Nephron progenitor cell (in vitro differentiated cells): ENCODE results near the gene CCDC63.

ENCODE experiments used
- DNase-seq: peaks from one replicate; pipeline ENCODE4 v3.0.0; 2021
- H3K27ac Mint-ChIP-seq: 2 replicates; pipeline ENCODE4 v1.8.0; 2021; ENCODE audit warnings: mild to moderate bottlenecking, moderate library complexity, mixed read lengths
- H3K27me3 Mint-ChIP-seq: 2 replicates; pipeline ENCODE4 v1.8.0; 2021; ENCODE audit warnings: mild to moderate bottlenecking, low read depth, mixed read lengths; ENCODE audit not compliant: poor library complexity
- H3K36me3 Mint-ChIP-seq: 2 replicates; pipeline ENCODE4 v1.8.0; 2021; ENCODE audit warnings: low read depth, mixed read lengths
- H3K4me1 Mint-ChIP-seq: 2 replicates; pipeline ENCODE4 v1.8.0; 2021; ENCODE audit warnings: mixed read lengths
- H3K4me3 Mint-ChIP-seq: 2 replicates; pipeline ENCODE4 v1.8.0; 2021; ENCODE audit warnings: mild to moderate bottlenecking, moderate library complexity, mixed read lengths
- H3K9me3 Mint-ChIP-seq: 2 replicates; pipeline ENCODE4 v1.8.0; 2021; ENCODE audit warnings: mild to moderate bottlenecking, moderate library complexity, mixed read lengths
- CTCF ChIP-seq: fragments of 200-600 bp; sonication (generic); IDR thresholded peaks from 2 replicates; pipeline ENCODE4 v1.5.0; 2021; ENCODE audit warnings: antibody characterized with exemption

CCDC63 gene

GRCh38 chr12:110811972-110812371 is 34.8 kb upstream of the CCDC63 start:
- no peak overlapping the region for H3K4me3 Mint-ChIP-seq
- peaks cover 6% of the 10 kb centered on the region for H3K4me1 Mint-ChIP-seq
- no peaks in the 10 kb centered on the region for H3K9me3 Mint-ChIP-seq
- H3K36me3 Mint-ChIP-seq = no peaks in the 10 kb centered on the region
- H3K27ac Mint-ChIP-seq = no peak overlapping the region
- no peak for TF ChIP-seq CTCF
- peaks cover 82% of the 10 kb centered on the region for H3K27me3 Mint-ChIP-seq
- DNase-seq = no peak

GRCh38 chr12:110813285-110813684 is 33.5 kb upstream of the CCDC63 start:
- Mint-ChIP-seq H3K27me3 (peaks cover 88% of the 10 kb centered on the region), H3K27ac (no peak overlapping the region), H3K4me3 (no peak overlapping the region), H3K9me3 (no peaks in the 10 kb centered on the region), H3K36me3 (no peaks in the 10 kb centered on the region), H3K4me1 (peaks cover 6% of the 10 kb centered on the region)
- DNase-seq = no peak
- TF ChIP-seq CTCF = no peak

- no peak for TF ChIP-seq CTCF
- Mint-ChIP-seq H3K9me3 (no peaks in the 10 kb centered on the region), H3K36me3 (no peaks in the 10 kb centered on the region), H3K4me1 (peaks cover 6% of the 10 kb centered on the region), H3K27ac (no peak overlapping the region), H3K4me3 (no peak overlapping the region), H3K27me3 (peaks cover 92% of the 10 kb centered on the region)
- no peak for DNase-seq
These were observed 33.0 kb upstream of the CCDC63 start for GRCh38 chr12:110813756-110814155.

- no peak overlapping the region for H3K4me3 Mint-ChIP-seq
- peaks cover 85% of the 10 kb centered on the region for H3K27me3 Mint-ChIP-seq
- H3K36me3 Mint-ChIP-seq = no peaks in the 10 kb centered on the region
- no peak for DNase-seq
- peaks cover 6% of the 10 kb centered on the region for H3K4me1 Mint-ChIP-seq
- H3K27ac Mint-ChIP-seq = no peak overlapping the region
- no peak for TF ChIP-seq CTCF
- H3K9me3 Mint-ChIP-seq = no peaks in the 10 kb centered on the region
These were observed 30.5 kb upstream of the CCDC63 start for GRCh38 chr12:110816248-110816647.

- DNase-seq = no peak
- peaks cover 6% of the 10 kb centered on the region for H3K4me1 Mint-ChIP-seq
- no peak overlapping the region for H3K27ac Mint-ChIP-seq
- H3K36me3 Mint-ChIP-seq = no peaks in the 10 kb centered on the region
- H3K27me3 Mint-ChIP-seq = peaks cover 84% of the 10 kb centered on the region
- H3K4me3 Mint-ChIP-seq = no peak overlapping the region
- no peak for TF ChIP-seq CTCF
- H3K9me3 Mint-ChIP-seq = no peaks in the 10 kb centered on the region
These were observed 30.0 kb upstream of the CCDC63 start for GRCh38 chr12:110816779-110817178.

- no peak for DNase-seq
- no peaks in the 10 kb centered on the region for H3K36me3 Mint-ChIP-seq
- peaks cover under 1% of the 10 kb centered on the region for H3K4me1 Mint-ChIP-seq
These were observed 28.3 kb upstream of the CCDC63 start for GRCh38 chr12:110818511-110818910.

More at GRCh38 chr12:110818511-110818910, 28.3 kb upstream of the CCDC63 start:
- no peak overlapping the region for H3K27ac Mint-ChIP-seq
- no peak for TF ChIP-seq CTCF
- H3K27me3 Mint-ChIP-seq = peaks cover 77% of the 10 kb centered on the region
- H3K9me3 Mint-ChIP-seq = no peaks in the 10 kb centered on the region
- no peak overlapping the region for H3K4me3 Mint-ChIP-seq
